ENCODE results near the gene RPS6KL1.

GRCh38 chr14:74896400-74896799 is 26.7 kb downstream of the RPS6KL1 start:
- TF ChIP-seq CTCF (IDR thresholded peaks at IDR 0.05; ENCODE audit: borderline replicate concordance, extremely low read depth, low read length, poor library complexity, severe bottlenecking) (no peak), EZH2 (IDR thresholded peaks at IDR 0.05; ENCODE audit: borderline replicate concordance, low read depth, low read length, severe bottlenecking) (no peak)

Measured in DND-41 (cell line).